Breast epithelium (tissue), 3 donors: ENCODE data around the gene GNG7.

Experiments used
- POLR2A ChIP-seq: fragments of 450-650 bp; IDR thresholded peaks from one replicate; pipeline ENCODE4 v1.6.1; 2016; ENCODE audit warnings: antibody characterized with exemption, mild to moderate bottlenecking, moderate library complexity
- TF ChIP-seq, protein P1 (sequence below), 3 donors: fragments of 450-650 bp; IDR thresholded peaks; one replicate each; pipeline ENCODE4 v1.5.1; 2016 to 2017; ENCODE audit warnings: antibody characterized with exemption in 3 of 3, mild to moderate bottlenecking in 3 of 3, moderate library complexity in 3 of 3

DNA sequence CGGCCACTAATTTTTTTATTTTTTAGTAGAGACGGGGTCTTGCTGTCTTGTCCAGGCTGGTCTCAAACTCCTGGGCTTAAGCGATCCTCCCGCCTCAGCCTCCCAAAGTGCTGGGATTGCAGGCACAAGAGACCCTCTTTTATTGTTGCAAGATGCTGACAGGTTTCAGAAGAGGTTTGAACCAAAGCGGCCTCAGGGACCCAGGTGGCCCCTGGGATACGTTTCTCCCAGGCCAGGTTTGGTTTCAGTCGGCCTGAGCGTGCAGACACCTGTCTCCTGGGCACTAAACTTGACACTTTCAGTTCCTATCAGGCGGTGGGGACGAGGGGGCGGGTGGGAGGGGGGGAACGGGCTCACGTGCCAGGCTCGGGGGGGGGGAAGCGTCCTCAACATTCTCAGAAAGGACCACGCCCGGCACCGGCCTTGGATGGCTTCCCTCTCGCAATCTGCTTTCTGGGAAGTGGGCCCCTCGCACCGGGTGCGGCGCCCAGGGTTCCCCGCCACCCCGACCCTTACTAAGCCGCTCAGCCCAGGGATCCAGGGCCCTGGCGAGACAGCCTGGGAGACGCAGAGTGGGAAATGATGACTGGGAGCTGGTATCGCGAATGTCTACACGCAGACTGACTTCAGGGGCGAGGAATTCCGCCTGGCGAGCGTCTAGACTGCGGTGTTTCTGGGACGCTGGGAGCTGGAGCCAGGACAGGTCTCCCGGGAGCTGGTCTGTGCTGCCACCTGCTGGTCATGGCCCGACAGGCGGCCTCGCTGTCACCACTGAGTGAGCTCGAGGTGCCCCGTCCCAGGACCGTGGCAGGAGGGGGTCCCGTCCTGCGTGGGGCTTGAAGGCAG is 91.6 kb downstream of the GNG7 start:
- TF ChIP-seq, protein P1, sequence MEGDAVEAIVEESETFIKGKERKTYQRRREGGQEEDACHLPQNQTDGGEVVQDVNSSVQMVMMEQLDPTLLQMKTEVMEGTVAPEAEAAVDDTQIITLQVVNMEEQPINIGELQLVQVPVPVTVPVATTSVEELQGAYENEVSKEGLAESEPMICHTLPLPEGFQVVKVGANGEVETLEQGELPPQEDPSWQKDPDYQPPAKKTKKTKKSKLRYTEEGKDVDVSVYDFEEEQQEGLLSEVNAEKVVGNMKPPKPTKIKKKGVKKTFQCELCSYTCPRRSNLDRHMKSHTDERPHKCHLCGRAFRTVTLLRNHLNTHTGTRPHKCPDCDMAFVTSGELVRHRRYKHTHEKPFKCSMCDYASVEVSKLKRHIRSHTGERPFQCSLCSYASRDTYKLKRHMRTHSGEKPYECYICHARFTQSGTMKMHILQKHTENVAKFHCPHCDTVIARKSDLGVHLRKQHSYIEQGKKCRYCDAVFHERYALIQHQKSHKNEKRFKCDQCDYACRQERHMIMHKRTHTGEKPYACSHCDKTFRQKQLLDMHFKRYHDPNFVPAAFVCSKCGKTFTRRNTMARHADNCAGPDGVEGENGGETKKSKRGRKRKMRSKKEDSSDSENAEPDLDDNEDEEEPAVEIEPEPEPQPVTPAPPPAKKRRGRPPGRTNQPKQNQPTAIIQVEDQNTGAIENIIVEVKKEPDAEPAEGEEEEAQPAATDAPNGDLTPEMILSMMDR (IDR thresholded peaks at IDR 0.05) = peak; percentile 95 to 99 (median 97)
- no peak for TF ChIP-seq POLR2A
